ENCODE results near the gene SEC14L5.

SEC14L5 gene

GRCh38 chr16:5060073-5060641, 102.0 kb downstream of the SEC14L5 start:
- TF ChIP-seq CTCF (IDR thresholded peaks at IDR 0.05; ENCODE audit: extremely low read depth, insufficient read depth, missing control alignments): no peak
- no peak for DNase-seq (ENCODE audit: low spot score)
- in situ Hi-C loops (cut with MboI; ENCODE audit: low pct_unique_long_range_greater_than_20kb, low sequenced_read_pairs, unreplicated experiment): loop anchor here (25.0 kb wide), 1 partner anchor 323 kb away; the partner anchor contains the start of genes ANKS3 and DNAAF8

- in situ Hi-C loops (cut with MboI; ENCODE audit: low pct_unique_long_range_greater_than_20kb, low sequenced_read_pairs, unreplicated experiment): loop anchor here (25.0 kb wide), 1 partner anchor 325 kb away; the partner anchor contains the start of genes ANKS3 and DNAAF8
- no peak for TF ChIP-seq CTCF (IDR thresholded peaks at IDR 0.05; ENCODE audit: extremely low read depth, insufficient read depth, missing control alignments)
- no peak for DNase-seq (ENCODE audit: low spot score)
These were observed 103.9 kb downstream of the SEC14L5 start for GRCh38 chr16:5062051-5062450.

- no peak for DNase-seq (ENCODE audit: low spot score)
- in situ Hi-C loops (cut with MboI; ENCODE audit: low pct_unique_long_range_greater_than_20kb, low sequenced_read_pairs, unreplicated experiment): loop anchor here (25.0 kb wide), 1 partner anchor 326 kb away; the partner anchor contains the start of genes ANKS3 and DNAAF8
These were observed 104.9 kb downstream of the SEC14L5 start for GRCh38 chr16:5062790-5063765.

DNA sequence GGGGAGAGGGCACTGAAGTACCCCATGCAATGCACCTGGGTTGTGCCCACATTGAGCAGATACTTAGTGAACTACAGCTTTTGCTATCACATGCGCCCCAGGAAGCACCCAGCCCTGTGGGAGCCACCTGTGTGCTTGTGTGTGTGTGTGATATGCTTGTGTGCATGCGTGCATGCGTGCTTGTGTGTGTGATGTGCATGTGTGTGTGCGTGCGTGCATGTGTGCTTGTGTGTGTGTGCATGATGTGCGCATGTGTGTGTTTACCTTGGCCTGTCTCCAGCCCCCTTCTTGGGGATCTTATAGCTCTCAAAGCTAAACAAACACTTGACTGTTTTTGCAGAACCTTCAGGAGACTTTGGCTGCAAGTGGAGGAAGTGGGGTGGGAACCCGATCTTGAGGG, 106.8 kb downstream of the SEC14L5 start:
- TF ChIP-seq CTCF (IDR thresholded peaks at IDR 0.05; ENCODE audit: extremely low read depth, insufficient read depth, missing control alignments): no peak
- in situ Hi-C loops (cut with MboI; ENCODE audit: low pct_unique_long_range_greater_than_20kb, low sequenced_read_pairs, unreplicated experiment): loop anchor here (25.0 kb wide), 1 partner anchor 328 kb away; the partner anchor contains the start of genes ANKS3 and DNAAF8
- no peak for DNase-seq (ENCODE audit: low spot score)

More at GRCh38 chr16:5062790-5063765, 104.9 kb downstream of the SEC14L5 start:
- TF ChIP-seq CTCF (IDR thresholded peaks at IDR 0.05; ENCODE audit: extremely low read depth, insufficient read depth, missing control alignments): no peak

DNA sequence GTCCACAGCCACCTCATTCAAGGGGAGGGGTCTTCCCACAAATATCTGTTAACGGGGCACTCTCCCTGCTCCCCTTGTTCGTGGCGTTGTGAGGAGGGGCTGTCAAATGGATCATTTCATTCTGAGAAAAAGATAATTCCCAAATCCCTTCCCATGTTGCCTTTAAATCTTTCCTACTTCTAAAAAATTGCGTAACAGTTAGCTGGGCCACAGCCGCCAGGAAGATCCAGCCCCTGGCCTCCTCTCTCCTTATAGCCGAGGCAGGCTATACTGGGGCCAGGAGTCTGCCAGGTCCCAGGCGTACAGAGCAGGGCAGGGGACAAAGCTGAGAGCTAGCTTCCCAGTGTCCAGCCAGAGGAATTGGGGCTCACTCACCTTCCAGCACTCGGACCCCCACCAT, 107.2 kb downstream of the SEC14L5 start:
- no peak for TF ChIP-seq CTCF (IDR thresholded peaks at IDR 0.05; ENCODE audit: extremely low read depth, insufficient read depth, missing control alignments)
- no peak for DNase-seq (ENCODE audit: low spot score)
- in situ Hi-C loops (cut with MboI; ENCODE audit: low pct_unique_long_range_greater_than_20kb, low sequenced_read_pairs, unreplicated experiment): loop anchor here (25.0 kb wide), 1 partner anchor 328 kb away; the partner anchor contains the start of genes ANKS3 and DNAAF8

DNA sequence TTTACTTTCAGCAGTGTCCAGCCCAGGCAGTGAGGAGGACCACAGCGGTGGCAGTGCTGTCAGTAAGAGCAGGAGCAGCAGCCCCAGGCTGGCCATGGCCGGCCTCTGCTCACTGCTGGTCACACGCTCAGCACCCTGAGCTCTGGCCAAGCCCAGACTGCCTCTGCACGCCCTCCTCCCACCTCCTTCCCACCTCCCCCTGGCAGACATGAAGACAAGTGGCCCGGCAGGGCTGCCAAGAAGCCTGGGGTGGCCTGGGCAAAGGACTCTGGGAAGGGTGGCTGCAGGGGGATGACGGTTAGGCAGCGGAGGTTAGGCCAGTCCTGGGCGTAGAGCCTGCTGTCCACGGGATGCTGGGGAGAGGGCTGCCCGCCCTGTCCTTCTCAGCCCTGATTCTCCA, 107.7 kb downstream of the SEC14L5 start, which contains the start of gene C16orf89:
Gene C16orf89 (minus strand): TSS at position 144 of the 400 bp plus-strand sequence. CDS start 48 bp downstream, at position 96.
- no peak for TF ChIP-seq CTCF (IDR thresholded peaks at IDR 0.05; ENCODE audit: extremely low read depth, insufficient read depth, missing control alignments)
- no peak for DNase-seq (ENCODE audit: low spot score)
- in situ Hi-C loops (cut with MboI; ENCODE audit: low pct_unique_long_range_greater_than_20kb, low sequenced_read_pairs, unreplicated experiment): loop anchor here (25.0 kb wide), 1 partner anchor 329 kb away; the partner anchor contains the start of genes ANKS3 and DNAAF8
